Brain microvascular endothelial cell (primary cell): Measurements from ENCODE around the gene FICD.

Source experiments
- DNase-seq: peaks from one replicate; pipeline ENCODE4 v3.0.0-alpha.2; 2020
- H3K27ac ChIP-seq: fragments of 250-450 bp; sonication (Bioruptor Pico); 2 replicates; pipeline ENCODE4 v1.5.1; 2020; ENCODE audit warnings: mild to moderate bottlenecking, moderate library complexity
- H3K27me3 ChIP-seq: fragments of 250-450 bp; sonication (Bioruptor Pico); replicated peaks from 2 replicates; pipeline ENCODE4 v1.5.1; 2020; ENCODE audit warnings: mild to moderate bottlenecking
- H3K36me3 ChIP-seq: fragments of 250-450 bp; sonication (Bioruptor Pico); replicated peaks from 2 replicates; pipeline ENCODE4 v1.5.1; 2020; ENCODE audit warnings: mild to moderate bottlenecking
- H3K4me3 ChIP-seq: 2 replicates; pipeline ENCODE4 v1.5.1; 2011; ENCODE audit warnings: low read depth, mild to moderate bottlenecking, control low read depth, low read length, moderate library complexity
- in situ Hi-C: cut with HindIII; loops from 2 replicates; pipeline ENCODE4 v1.10.0; 2017; ENCODE audit warnings: low sequenced_read_pairs, low pct_ligation_motif_present
- TF ChIP-seq, protein P1 (sequence below): IDR thresholded peaks from 2 replicates; pipeline ENCODE4 v1.5.1; 2011; ENCODE audit warnings: low read depth, mild to moderate bottlenecking, moderate library complexity, low read length, control low read depth, inconsistent platforms; ENCODE audit errors: missing control alignments

FICD gene

DNA sequence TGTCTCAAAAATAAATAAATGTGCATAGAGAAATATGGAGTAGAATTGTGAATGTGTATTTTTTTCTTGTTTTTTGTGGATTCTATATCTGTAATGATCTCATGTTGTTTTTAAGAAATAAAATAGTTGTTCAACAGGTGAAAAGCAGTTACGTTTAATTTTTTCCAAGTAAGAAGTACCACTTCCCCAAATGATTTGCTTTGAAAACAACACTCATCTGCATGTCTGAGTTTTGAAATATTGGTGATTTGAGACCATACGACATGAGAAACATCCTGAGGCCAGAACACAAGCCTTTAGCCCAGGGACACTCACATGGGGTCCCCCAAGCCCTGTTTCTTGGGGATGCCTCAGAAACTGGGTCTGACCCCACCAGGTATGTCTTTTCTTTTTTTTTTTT, 4.2 kb upstream of the FICD start:
- Histone ChIP-seq H3K4me3 (no peak overlapping the region), H3K27me3 (no peaks in the 10 kb centered on the region), H3K36me3 (no peaks in the 10 kb centered on the region), H3K27ac (no peak overlapping the region)
- in situ Hi-C loops, result no loop called here
- TF ChIP-seq, protein P1, sequence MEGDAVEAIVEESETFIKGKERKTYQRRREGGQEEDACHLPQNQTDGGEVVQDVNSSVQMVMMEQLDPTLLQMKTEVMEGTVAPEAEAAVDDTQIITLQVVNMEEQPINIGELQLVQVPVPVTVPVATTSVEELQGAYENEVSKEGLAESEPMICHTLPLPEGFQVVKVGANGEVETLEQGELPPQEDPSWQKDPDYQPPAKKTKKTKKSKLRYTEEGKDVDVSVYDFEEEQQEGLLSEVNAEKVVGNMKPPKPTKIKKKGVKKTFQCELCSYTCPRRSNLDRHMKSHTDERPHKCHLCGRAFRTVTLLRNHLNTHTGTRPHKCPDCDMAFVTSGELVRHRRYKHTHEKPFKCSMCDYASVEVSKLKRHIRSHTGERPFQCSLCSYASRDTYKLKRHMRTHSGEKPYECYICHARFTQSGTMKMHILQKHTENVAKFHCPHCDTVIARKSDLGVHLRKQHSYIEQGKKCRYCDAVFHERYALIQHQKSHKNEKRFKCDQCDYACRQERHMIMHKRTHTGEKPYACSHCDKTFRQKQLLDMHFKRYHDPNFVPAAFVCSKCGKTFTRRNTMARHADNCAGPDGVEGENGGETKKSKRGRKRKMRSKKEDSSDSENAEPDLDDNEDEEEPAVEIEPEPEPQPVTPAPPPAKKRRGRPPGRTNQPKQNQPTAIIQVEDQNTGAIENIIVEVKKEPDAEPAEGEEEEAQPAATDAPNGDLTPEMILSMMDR, result no peak
- DNase-seq, result no peak

DNA sequence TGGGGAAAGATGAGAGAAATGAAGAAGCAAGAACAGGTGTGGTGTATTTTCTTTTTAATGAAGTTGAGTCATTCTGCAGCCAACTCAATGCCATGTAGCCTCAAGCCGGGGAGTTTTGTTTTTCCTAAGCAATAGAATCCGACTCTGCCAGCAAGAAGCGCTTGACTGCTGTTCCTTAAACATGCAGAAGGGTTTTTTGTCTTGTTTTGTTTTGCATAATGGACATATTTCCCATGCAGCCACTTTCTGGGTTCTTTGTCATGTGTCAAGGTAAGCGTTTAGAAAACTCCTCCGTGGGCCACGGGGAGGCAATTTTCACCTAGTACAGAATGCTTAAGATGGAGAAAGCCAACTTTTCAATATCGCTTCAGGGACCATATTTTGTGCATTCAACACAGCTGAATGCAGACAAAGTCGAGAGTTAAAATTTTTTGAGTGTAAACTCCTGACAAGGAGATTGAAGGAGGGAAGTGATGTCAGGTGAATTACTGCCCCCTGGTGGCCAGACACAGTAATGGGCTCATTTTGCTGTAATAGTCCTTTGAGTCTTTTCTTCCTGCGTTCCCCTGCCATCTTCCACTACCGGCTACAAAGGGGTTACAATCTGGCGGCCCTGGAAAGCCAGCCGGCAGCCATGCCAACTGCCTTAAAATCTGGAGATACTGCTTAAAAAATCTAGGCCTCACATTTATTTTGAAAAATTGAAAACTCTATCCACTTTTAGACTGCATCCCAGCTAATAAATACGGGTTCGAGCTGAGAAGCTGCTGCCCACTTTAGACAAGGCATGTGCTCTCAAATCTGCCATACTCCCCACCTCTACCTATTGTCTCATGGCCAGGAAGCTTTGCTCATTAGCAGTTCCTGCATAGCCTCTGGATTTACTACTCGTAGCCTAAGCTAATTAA, 3.2 kb upstream of the FICD start:
- Histone ChIP-seq H3K4me3 (no peak overlapping the region), H3K27ac (no peak overlapping the region), H3K36me3 (peaks cover under 1% of the 10 kb centered on the region), H3K27me3 (no peaks in the 10 kb centered on the region)
- TF ChIP-seq, protein P1, result peak; percentile 90
- in situ Hi-C loops, result no loop called here
- peak; percentile 68 for DNase-seq

GRCh38 chr12:108514468-108514972, 557 bp upstream of the FICD start:
- TF ChIP-seq, protein P1, result no peak
- in situ Hi-C loops, result no loop called here
- DNase-seq, result no peak
- H3K4me3 ChIP-seq, result peak overlapping the region; percentile 39
- no peaks in the 10 kb centered on the region for H3K27me3 ChIP-seq
- H3K36me3 ChIP-seq, result peaks cover 16% of the 10 kb centered on the region
- H3K27ac ChIP-seq, result no peak overlapping the region

DNA sequence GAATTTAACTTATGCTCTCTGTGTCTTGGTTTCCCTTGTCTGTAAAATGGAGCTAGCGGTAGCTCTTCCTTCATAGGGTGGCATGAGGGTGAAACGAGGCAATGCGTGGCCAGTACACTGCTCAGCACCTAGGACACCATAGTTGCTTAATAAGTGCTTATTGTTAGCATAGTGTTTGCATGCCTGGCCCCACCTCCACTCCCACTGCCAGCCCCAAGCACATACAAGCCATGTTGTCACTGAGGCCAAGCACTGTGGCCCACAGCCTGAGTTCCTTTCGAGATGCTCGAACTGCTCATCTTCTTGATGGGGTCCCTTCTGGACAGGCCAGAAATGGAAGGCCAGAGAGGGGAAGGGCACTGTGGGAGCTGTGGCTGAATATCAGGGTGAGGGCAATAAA, 839 bp downstream of the FICD start:
- Histone ChIP-seq H3K4me3 (peak overlapping the region; percentile 81), H3K27me3 (no peaks in the 10 kb centered on the region), H3K36me3 (peaks cover 24% of the 10 kb centered on the region), H3K27ac (no peak overlapping the region)
- DNase-seq, result no peak
- in situ Hi-C loops, result no loop called here
- TF ChIP-seq, protein P1, result no peak

GRCh38 chr12:108516511-108517275, 1.6 kb downstream of the FICD start:
- no peaks in the 10 kb centered on the region for H3K27me3 ChIP-seq
- DNase-seq, result no peak

More at GRCh38 chr12:108516511-108517275, 1.6 kb downstream of the FICD start:
- H3K4me3 ChIP-seq, result no peak overlapping the region
- TF ChIP-seq, protein P1, result peak; percentile 27
- no peak overlapping the region for H3K27ac ChIP-seq
- in situ Hi-C loops, result no loop called here
- peaks cover 31% of the 10 kb centered on the region for H3K36me3 ChIP-seq
